Epithelial cell of proximal tubule (primary cell): ENCODE measurements around the gene AATK. TPM values are rescaled to one million over a fixed set of nuclear protein-coding genes. Genes with fewer than 3 reads are reported as not detected.

Experiments
- DNase-seq: peaks from one replicate; pipeline ENCODE4 v3.0.0-alpha.2; 2011; ENCODE audit warnings: low read depth
- H3K4me3 ChIP-seq: 2 replicates; pipeline ENCODE4 v1.5.1; 2011; ENCODE audit warnings: low read depth, mild to moderate bottlenecking, low read length
- total RNA-seq: library from RNA; depleted of rRNA; stranded (reverse); fragments of >200 nt; gene quantifications from 2 replicates; pipeline ENCODE4 v1.2.3, GENCODE V29; 2015
- TF ChIP-seq, protein P1 (sequence below): conservative IDR thresholded peaks from 2 replicates; pipeline ENCODE4 v1.5.1; 2012; ENCODE audit warnings: low read depth, mild to moderate bottlenecking, low read length

AATK gene
- total RNA-seq, 1 donor from 2014 or later, result 0.52 TPM

- TF ChIP-seq, protein P1, sequence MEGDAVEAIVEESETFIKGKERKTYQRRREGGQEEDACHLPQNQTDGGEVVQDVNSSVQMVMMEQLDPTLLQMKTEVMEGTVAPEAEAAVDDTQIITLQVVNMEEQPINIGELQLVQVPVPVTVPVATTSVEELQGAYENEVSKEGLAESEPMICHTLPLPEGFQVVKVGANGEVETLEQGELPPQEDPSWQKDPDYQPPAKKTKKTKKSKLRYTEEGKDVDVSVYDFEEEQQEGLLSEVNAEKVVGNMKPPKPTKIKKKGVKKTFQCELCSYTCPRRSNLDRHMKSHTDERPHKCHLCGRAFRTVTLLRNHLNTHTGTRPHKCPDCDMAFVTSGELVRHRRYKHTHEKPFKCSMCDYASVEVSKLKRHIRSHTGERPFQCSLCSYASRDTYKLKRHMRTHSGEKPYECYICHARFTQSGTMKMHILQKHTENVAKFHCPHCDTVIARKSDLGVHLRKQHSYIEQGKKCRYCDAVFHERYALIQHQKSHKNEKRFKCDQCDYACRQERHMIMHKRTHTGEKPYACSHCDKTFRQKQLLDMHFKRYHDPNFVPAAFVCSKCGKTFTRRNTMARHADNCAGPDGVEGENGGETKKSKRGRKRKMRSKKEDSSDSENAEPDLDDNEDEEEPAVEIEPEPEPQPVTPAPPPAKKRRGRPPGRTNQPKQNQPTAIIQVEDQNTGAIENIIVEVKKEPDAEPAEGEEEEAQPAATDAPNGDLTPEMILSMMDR, result no peak
- H3K4me3 ChIP-seq, result no peak overlapping the region
- DNase-seq, result no peak
These were observed 15.8 kb upstream of the AATK start for GRCh38 chr17:81181811-81182185.

GRCh38 chr17:81180836-81181810, 15.1 kb upstream of the AATK start:
- DNase-seq, result no peak

GRCh38 chr17:81179861-81180260, 13.8 kb upstream of the AATK start:
- DNase-seq, result no peak
- TF ChIP-seq, protein P1, result no peak

More at GRCh38 chr17:81180836-81181810, 15.1 kb upstream of the AATK start:
- H3K4me3 ChIP-seq, result no peak overlapping the region
- TF ChIP-seq, protein P1, result no peak

DNA sequence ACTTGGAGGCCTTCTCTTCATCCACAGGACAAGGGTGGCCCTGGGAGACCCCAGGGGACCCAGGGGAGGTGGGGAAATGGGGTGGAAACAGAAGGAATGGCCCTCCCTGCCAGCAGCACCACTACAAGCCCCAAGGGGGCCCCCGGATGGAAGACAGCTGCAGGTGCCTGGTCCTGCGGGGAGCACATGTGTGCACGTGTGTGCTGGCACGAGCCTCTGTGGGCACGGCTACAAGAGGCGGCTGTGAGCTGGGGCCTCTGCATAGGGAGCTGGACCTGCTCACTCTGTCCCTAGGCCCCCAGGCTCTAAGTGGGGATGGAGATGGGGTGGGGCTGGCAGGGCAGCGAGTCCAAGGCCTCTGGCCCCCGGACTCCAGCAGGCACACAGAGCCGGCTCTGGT, 13.2 kb upstream of the AATK start:
- DNase-seq, result no peak
- TF ChIP-seq, protein P1, result no peak
- H3K4me3 ChIP-seq, result no peak overlapping the region

More at GRCh38 chr17:81179861-81180260, 13.8 kb upstream of the AATK start:
- H3K4me3 ChIP-seq, result no peak overlapping the region

- TF ChIP-seq, protein P1, result no peak
- no peak for DNase-seq
- no peak overlapping the region for H3K4me3 ChIP-seq
These were observed 12.4 kb upstream of the AATK start for GRCh38 chr17:81178136-81179091.

DNA sequence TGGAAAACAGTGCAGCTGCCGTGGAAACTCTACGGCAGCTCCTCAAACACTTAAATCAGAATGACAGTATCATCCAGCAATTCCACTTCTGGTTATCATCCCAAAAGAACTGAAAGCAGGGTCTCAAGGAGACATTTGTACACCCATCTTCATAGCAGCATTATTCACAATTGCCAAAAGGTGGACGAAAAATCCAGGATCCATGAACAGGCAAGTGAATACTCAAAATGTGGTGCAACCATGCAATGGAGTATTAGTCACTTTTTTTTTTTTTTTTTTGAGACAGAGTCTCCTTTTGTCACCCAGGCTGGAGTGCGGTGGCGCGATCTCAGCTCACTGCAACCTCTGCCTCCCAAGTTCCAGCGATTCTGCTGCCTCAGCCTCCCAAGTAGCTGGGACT, 10.6 kb upstream of the AATK start:
- TF ChIP-seq, protein P1, result peak; percentile 18

More for the DNA sequence above, 10.6 kb upstream of the AATK start:
- no peak overlapping the region for H3K4me3 ChIP-seq
- no peak for DNase-seq
